GM12874 (cell line): ENCODE results near the gene NR2C1.

ENCODE experiments used
- CTCF ChIP-seq: IDR thresholded peaks from 2 replicates; pipeline ENCODE4 v1.5.1; 2011; ENCODE audit warnings: low read depth, mild to moderate bottlenecking, control low read depth, low read length, moderate library complexity; ENCODE audit not compliant: insufficient read depth

The NR2C1 gene

DNA sequence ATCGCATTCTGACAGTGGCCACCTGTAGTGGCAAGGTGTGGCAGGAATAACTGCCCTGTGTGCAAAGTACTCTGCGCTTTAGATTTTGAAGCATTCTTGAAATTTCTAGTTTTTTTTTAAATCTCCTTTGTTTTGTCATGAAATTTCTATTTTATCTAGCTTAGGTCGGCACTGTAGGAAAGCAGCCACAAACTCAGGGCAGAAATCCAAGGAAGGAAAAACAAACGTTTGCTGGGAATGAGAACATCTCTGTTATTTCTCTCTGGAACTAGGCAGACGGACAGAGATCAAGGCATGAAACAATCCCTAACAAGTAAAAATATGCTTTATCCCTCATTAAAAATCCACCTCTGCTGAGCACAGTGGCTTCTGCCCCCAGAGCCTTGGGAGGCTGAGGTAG lies 1.3 kb upstream of the NR2C1 start:
- TF ChIP-seq CTCF = no peak

- TF ChIP-seq CTCF = no peak; the same call in none of the 2 replicates
Measured at GRCh38 chr12:95073698-95074520, 491 bp upstream of the NR2C1 start.

- TF ChIP-seq CTCF = no peak
Measured at GRCh38 chr12:95070378-95070777, 3.0 kb downstream of the NR2C1 start.

GRCh38 chr12:95066091-95066855 lies 7.1 kb downstream of the NR2C1 start:
- TF ChIP-seq CTCF = no peak

- no peak for TF ChIP-seq CTCF
Measured at GRCh38 chr12:95060951-95061350, 12.5 kb downstream of the NR2C1 start.

DNA sequence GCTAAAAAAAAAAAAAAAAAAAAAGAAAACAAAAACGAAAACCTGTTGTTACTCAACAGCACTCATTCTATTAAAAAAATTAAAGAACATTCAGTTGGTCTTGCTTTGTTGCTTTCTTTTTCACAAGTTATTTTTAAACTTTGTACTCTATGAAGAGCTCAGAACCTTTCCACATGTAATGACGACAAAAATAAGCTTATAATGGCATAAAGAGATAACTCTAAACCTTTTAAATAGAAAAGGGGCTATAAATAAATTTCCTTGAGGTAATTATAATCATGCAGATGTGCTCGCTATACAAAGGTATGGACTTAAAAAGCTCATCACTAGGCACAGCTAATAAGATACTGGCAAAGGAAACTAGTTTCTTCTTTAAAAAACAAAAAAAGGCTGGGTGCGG lies 13.4 kb downstream of the NR2C1 start:
- no peak for TF ChIP-seq CTCF

DNA sequence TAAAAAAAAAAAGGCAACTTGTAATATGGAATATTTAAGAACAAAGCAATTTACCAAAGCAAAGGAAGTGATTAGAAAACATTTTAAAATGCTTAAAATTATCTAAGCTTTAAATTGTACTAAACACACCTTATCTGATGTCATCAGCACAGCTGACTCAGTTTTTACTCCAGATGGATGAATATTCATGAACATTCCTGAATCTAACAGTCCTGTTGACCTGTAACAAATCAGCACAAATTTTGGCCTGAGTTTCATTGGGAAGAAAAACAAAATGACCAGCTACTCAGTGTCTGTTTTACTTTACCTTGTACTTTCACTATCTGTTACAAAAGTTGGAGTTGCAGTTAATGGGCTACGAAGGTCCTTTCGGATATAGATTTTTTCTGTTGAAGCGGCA lies 16.0 kb downstream of the NR2C1 start:
- no peak for TF ChIP-seq CTCF
